Measurements from ENCODE around the gene LPP. TPM values are rescaled to one million over a fixed set of nuclear protein-coding genes. Genes with fewer than 3 reads are reported as not detected.

The LPP gene
- total and polyA plus RNA-seq, 8 donors = 8.0 to 885 (median 305) TPM

DNA sequence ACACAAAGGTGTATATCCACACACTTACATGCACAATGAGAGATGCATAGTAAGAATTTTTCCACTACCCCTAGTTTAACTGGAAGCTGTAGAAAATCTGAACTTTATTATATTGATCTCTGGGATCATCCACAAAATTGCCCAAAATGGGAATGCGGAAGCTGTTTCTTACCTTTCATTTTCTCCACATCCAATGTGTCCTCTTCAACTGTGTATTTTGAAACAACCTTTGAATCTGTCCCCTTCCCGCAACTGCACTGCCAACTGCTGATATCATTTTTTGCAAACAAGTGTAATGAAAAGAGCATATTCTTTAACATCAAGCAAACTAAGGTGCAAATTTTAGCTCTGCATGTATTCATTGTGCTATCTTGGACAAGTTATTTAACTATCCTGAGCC, 590.2 kb downstream of the LPP start:
- Histone ChIP-seq H3K27me3 (no peaks in the 10 kb centered on the region), H3K36me3 (no peaks in the 10 kb centered on the region), H3K4me3 (no peak overlapping the region), H3K9me3 (no peaks in the 10 kb centered on the region), H3K4me1 (peaks cover 0 to 13% (median 2%) of the 10 kb centered on the region in 4 donors), H3K27ac (no peak overlapping the region)
- DNase-seq = no peak
- TF ChIP-seq POLR2AphosphoS5 (IDR thresholded peaks at IDR 0.05) (no peak), POLR2A (IDR thresholded peaks at IDR 0.05) (no peak), EP300 (IDR thresholded peaks at IDR 0.05) (no peak)
- TF ChIP-seq, protein P1, sequence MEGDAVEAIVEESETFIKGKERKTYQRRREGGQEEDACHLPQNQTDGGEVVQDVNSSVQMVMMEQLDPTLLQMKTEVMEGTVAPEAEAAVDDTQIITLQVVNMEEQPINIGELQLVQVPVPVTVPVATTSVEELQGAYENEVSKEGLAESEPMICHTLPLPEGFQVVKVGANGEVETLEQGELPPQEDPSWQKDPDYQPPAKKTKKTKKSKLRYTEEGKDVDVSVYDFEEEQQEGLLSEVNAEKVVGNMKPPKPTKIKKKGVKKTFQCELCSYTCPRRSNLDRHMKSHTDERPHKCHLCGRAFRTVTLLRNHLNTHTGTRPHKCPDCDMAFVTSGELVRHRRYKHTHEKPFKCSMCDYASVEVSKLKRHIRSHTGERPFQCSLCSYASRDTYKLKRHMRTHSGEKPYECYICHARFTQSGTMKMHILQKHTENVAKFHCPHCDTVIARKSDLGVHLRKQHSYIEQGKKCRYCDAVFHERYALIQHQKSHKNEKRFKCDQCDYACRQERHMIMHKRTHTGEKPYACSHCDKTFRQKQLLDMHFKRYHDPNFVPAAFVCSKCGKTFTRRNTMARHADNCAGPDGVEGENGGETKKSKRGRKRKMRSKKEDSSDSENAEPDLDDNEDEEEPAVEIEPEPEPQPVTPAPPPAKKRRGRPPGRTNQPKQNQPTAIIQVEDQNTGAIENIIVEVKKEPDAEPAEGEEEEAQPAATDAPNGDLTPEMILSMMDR (IDR thresholded peaks at IDR 0.05) = no peak
- 96 to 99% (median 97%) methylated on average over 2 of the region's 2 CpGs for WGBS, 5 donors
- intact Hi-C loops (cut with DNase I; ENCODE audit: low total_unique reads) = no loop called here

DNA sequence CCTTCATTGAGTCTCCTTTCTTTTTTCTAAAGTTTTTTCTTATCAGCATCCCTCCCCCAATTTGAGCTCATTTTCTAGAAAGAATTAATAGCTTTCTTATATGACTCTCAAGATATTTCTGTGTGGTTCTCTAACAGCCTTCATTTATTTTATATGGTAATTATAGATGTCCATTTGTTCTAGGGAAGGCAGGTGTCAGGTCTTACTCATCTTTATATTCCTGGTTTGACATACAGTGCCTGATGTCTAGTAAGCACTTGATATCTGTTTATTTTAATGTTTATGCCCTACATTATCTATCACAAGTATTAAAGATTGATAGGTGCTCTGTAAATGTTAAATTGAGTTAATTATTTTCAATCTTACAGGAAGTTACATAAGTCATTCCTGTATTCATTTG, 591.1 kb downstream of the LPP start:
- Histone ChIP-seq H3K27ac (no peak overlapping the region), H3K4me3 (no peak overlapping the region), H3K9me3 (no peaks in the 10 kb centered on the region), H3K27me3 (no peaks in the 10 kb centered on the region), H3K36me3 (no peaks in the 10 kb centered on the region), H3K4me1 (peaks cover 0 to 13% (median 2%) of the 10 kb centered on the region in 4 donors)
- DNase-seq = no peak
- TF ChIP-seq EP300 (IDR thresholded peaks at IDR 0.05) (no peak), POLR2A (IDR thresholded peaks at IDR 0.05) (no peak), POLR2AphosphoS5 (IDR thresholded peaks at IDR 0.05) (no peak)
- TF ChIP-seq, protein P1 (IDR thresholded peaks at IDR 0.05) = no peak
- intact Hi-C loops (cut with DNase I; ENCODE audit: low total_unique reads) = no loop called here

DNA sequence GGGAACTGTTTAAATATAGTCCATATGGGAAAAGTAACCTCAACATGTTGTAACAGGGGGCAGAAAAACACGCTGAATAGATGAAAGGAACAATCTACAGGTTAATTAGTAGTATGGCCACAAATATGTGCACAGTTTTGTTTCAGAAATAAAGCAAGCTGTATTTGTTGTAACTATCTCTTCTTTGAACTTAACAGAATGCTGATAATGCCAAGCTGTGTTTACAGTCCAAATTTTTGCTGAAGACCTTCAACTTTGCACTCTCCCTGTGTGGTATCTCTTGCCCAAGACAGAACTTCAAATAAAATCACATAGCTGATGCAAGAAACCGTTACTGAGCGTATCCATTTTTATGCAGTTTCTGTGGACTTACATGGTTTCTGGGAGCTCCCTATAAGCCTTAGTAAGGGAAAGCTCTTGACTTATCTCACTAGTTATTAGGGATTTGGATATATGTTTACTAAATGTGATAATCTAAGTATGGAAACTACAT, 592.4 kb downstream of the LPP start:
- intact Hi-C loops (cut with DNase I; ENCODE audit: low total_unique reads) = no loop called here
- no peak for DNase-seq

DNA sequence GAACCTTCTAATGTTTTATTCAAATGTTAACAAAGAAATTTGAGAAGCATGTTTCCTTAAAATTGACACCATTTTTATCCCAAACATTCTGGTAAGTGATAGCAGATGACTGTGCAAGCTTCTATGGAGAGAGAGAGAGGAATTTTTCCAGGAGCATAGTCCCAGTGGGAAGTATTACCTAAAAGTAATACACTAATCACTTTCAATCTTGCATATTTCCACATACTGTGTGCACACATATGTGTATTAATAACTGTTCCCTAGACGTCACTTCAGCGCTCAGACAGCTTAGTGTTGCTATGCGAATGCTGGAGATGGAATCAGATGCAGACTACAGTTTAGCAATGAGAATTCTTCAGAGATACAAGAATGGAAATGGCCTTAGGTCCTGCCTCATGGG, 593.5 kb downstream of the LPP start:
- Histone ChIP-seq H3K36me3 (peaks cover 0 to 3% (median 0%) of the 10 kb centered on the region in 4 donors), H3K4me3 (no peak overlapping the region), H3K27me3 (no peaks in the 10 kb centered on the region), H3K4me1 (peaks cover 0 to 13% (median 0%) of the 10 kb centered on the region in 4 donors), H3K9me3 (no peaks in the 10 kb centered on the region), H3K27ac (no peak overlapping the region)
- WGBS, 5 donors = 73 to 100% (median 94%) methylated on average over 3 of the region's 3 CpGs
- TF ChIP-seq POLR2AphosphoS5 (IDR thresholded peaks at IDR 0.05) = no peak
- TF ChIP-seq, protein P1 (IDR thresholded peaks at IDR 0.05) = no peak
- TF ChIP-seq POLR2A (IDR thresholded peaks at IDR 0.05) = no peak
- TF ChIP-seq EP300 (IDR thresholded peaks at IDR 0.05) = no peak
- intact Hi-C loops (cut with DNase I; ENCODE audit: low total_unique reads) = no loop called here
- DNase-seq = no peak

More for the DNA sequence above, 592.4 kb downstream of the LPP start:
- Histone ChIP-seq H3K9me3 (no peaks in the 10 kb centered on the region), H3K27me3 (no peaks in the 10 kb centered on the region), H3K27ac (no peak overlapping the region), H3K4me1 (peaks cover 0 to 13% (median 2%) of the 10 kb centered on the region in 4 donors), H3K4me3 (no peak overlapping the region), H3K36me3 (peaks cover 0 to 3% (median 0%) of the 10 kb centered on the region in 4 donors)
- 54 to 85% (median 71%) methylated on average over 3 of the region's 3 CpGs for WGBS, 5 donors
- TF ChIP-seq EP300 (IDR thresholded peaks at IDR 0.05) = no peak
- TF ChIP-seq POLR2A (IDR thresholded peaks at IDR 0.05) = no peak
- TF ChIP-seq, protein P1 (IDR thresholded peaks at IDR 0.05) = no peak
- TF ChIP-seq POLR2AphosphoS5 (IDR thresholded peaks at IDR 0.05) = no peak

Data from stomach (tissue), 9 donors.